Measurements from ENCODE around the gene KIFBP. TPM values are rescaled to one million over a fixed set of nuclear protein-coding genes. Genes with fewer than 3 reads are reported as not detected.

KIFBP gene
- total RNA-seq, 1 experiment from 2014 or later = 44.7 TPM

- Histone ChIP-seq H3K4me1 (ENCODE audit: insufficient read depth, low read length) (no peaks in the 10 kb centered on the region), H2BK12ac (ENCODE audit: insufficient read length, low read depth, low read length) (no peak overlapping the region), H3K23ac (ENCODE audit: insufficient read length, low read depth, low read length) (no peak overlapping the region), H3K4me2 (ENCODE audit: insufficient read depth, insufficient read length, low read length) (no peak overlapping the region), H4K91ac (ENCODE audit: insufficient read length, low read depth, low read length) (no peak overlapping the region), H4K20me1 (ENCODE audit: control insufficient read depth, insufficient read depth, insufficient read length) (no peaks in the 10 kb centered on the region), H4K5ac (ENCODE audit: insufficient read length, low read depth, low read length) (no peak overlapping the region), H2BK5ac (ENCODE audit: insufficient read length, low read length) (no peak overlapping the region), H3K23me2 (ENCODE audit: insufficient read length, low read depth, low read length, poor library complexity, severe bottlenecking) (no peaks in the 10 kb centered on the region), H3K79me1 (ENCODE audit: insufficient read depth, low read depth, low read length, poor library complexity, severe bottlenecking) (no peaks in the 10 kb centered on the region), H2BK15ac (ENCODE audit: low read depth, low read length) (no peak overlapping the region), H3K79me2 (ENCODE audit: insufficient read depth, low read length) (no peaks in the 10 kb centered on the region), H3K9me3 (ENCODE audit: control insufficient read depth, low read depth, low read length) (no peaks in the 10 kb centered on the region), H2AK5ac (ENCODE audit: insufficient read length, low read length) (no peak overlapping the region), H3K4ac (ENCODE audit: low read depth, low read length) (no peak overlapping the region), H2BK120ac (ENCODE audit: low read depth, low read length, poor library complexity, severe bottlenecking) (no peak overlapping the region), H3K56ac (ENCODE audit: insufficient read length, low read depth, low read length) (no peak overlapping the region), H3K27ac (ENCODE audit: insufficient read length, low read depth, low read length) (no peak overlapping the region), H2BK20ac (ENCODE audit: low read depth, low read length, poor library complexity, severe bottlenecking) (no peak overlapping the region), H3K27me3 (ENCODE audit: insufficient read depth, low read length) (no peaks in the 10 kb centered on the region), H4K8ac (replicated peaks; ENCODE audit: insufficient read length, low read depth, low read length) (no peak overlapping the region), H3K14ac (ENCODE audit: insufficient read depth, low read length) (no peak overlapping the region), H2AFZ (ENCODE audit: low read length) (no peak overlapping the region), H3T11ph (ENCODE audit: low read length) (no peak overlapping the region), H3K9ac (ENCODE audit: extremely low read depth, insufficient read length, low read length) (no peak overlapping the region), H3K18ac (ENCODE audit: insufficient read length, low read depth, low read length) (no peak overlapping the region)
- no peak for DNase-seq
- no CpG with 5 or more reads among the region's 8 CpGs for WGBS (ENCODE audit: extremely low coverage, insufficient read length, low lambda C conversion rate)
- peaks cover 6 to 13% of the 10 kb centered on the region in 2 experiments; a peak in 3 of 4 replicates for H3K4me1 Mint-ChIP-seq
- no peak overlapping the region for H3K4me3 Mint-ChIP-seq
- H3K36me3 Mint-ChIP-seq (ENCODE audit: insufficient read depth in 1 of 3, low read depth in 3 of 3) = no peaks in the 10 kb centered on the region
- H3K9me3 Mint-ChIP-seq = no peaks in the 10 kb centered on the region
- TF ChIP-seq, protein P1, sequence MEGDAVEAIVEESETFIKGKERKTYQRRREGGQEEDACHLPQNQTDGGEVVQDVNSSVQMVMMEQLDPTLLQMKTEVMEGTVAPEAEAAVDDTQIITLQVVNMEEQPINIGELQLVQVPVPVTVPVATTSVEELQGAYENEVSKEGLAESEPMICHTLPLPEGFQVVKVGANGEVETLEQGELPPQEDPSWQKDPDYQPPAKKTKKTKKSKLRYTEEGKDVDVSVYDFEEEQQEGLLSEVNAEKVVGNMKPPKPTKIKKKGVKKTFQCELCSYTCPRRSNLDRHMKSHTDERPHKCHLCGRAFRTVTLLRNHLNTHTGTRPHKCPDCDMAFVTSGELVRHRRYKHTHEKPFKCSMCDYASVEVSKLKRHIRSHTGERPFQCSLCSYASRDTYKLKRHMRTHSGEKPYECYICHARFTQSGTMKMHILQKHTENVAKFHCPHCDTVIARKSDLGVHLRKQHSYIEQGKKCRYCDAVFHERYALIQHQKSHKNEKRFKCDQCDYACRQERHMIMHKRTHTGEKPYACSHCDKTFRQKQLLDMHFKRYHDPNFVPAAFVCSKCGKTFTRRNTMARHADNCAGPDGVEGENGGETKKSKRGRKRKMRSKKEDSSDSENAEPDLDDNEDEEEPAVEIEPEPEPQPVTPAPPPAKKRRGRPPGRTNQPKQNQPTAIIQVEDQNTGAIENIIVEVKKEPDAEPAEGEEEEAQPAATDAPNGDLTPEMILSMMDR (conservative IDR thresholded peaks at IDR 0.05) = no peak
- no peak overlapping the region for H3K27ac Mint-ChIP-seq
- H3K27me3 Mint-ChIP-seq (ENCODE audit: low read depth) = peaks cover 9% of the 10 kb centered on the region
Observed at GRCh38 chr10:69065406-69066361, 77.1 kb downstream of the KIFBP start.

Other genes with a start within 250 kb of the KIFBP start
- 5.8 and 5.9 TPM in 2 replicates for gene STOX1, start 161.3 kb upstream of the KIFBP start, total RNA-seq (2021)
- 50.2 and 50.7 TPM in 2 replicates for gene DDX50, start 87.5 kb upstream of the KIFBP start, total RNA-seq (2021)
- gene DDX21, start 32.6 kb upstream of the KIFBP start, total RNA-seq (2021) = 180 TPM in 2 replicates
- gene SRGN, start 99.3 kb downstream of the KIFBP start, total RNA-seq (2021) = not detected in 2 replicates
- 41.8 and 43.8 TPM in 2 replicates for gene VPS26A, start 135.4 kb downstream of the KIFBP start, total RNA-seq (2021)
- gene SUPV3L1, start 191.4 kb downstream of the KIFBP start, total RNA-seq (2021) = 54.3 and 57.3 TPM in 2 replicates
- gene HKDC1, start 231.5 kb downstream of the KIFBP start, total RNA-seq (2021) = 0.31 TPM in 1 of 2 replicates, not detected in the other